ENCODE measurements around the gene PGAP2. TPM values are rescaled to one million over a fixed set of nuclear protein-coding genes. Genes with fewer than 3 reads are reported as not detected.

PGAP2 gene
- total RNA-seq, 1 experiment from 2014 or later = 53.6 TPM

GRCh38 chr11:3866836-3867208, 58.5 kb downstream of the PGAP2 start:
- Mint-ChIP-seq H3K9me3 (ENCODE audit: unreplicated experiment) (no peaks in the 10 kb centered on the region), H3K27ac (ENCODE audit: unreplicated experiment) (no peak overlapping the region), H3K4me3 (ENCODE audit: unreplicated experiment) (no peak overlapping the region), H3K4me1 (ENCODE audit: low read depth, unreplicated experiment) (peaks cover 29% of the 10 kb centered on the region), H3K36me3 (ENCODE audit: insufficient read depth, unreplicated experiment) (no peaks in the 10 kb centered on the region), H3K27me3 (ENCODE audit: insufficient read depth, unreplicated experiment) (no peaks in the 10 kb centered on the region)
- Histone ChIP-seq H3K36me3 (ENCODE audit: control insufficient read depth, insufficient read depth, low read length) (no peaks in the 10 kb centered on the region), H3K9me3 (no peaks in the 10 kb centered on the region), H3K27me3 (replicated peaks; ENCODE audit: control insufficient read depth, insufficient read depth, low read length) (no peaks in the 10 kb centered on the region), H3K4me3 (ENCODE audit: low read depth, low read length) (no peak overlapping the region), H3K4me1 (peaks cover 42% of the 10 kb centered on the region)
- POLR2A ChIA-PET = interaction anchor here (0.6 kb wide), 1 partner anchor 39 kb away, joined by 3 read pairs; no protein-coding TSS in a partner anchor
- intact Hi-C loops (cut with micrococcal nuclease; ENCODE audit: unreplicated experiment) = no loop called here
- DNase-seq = no peak
- CTCF ChIA-PET = interaction anchor here (0.5 to 1.9 kb wide), 5 partner anchors 12 to 26 kb away, joined by 3 to 12 read pairs (median 5); partner anchors contain the start of genes RHOG and STIM1
- no TSS peak for BruUV-seq (replicated peaks)
- TF ChIP-seq CTCF (IDR thresholded peaks at IDR 0.05; ENCODE audit: insufficient read depth in 1 of 2, low read depth in 1 of 2, low read length in 1 of 2, severe bottlenecking in 1 of 2, unreplicated experiment in 1 of 2) = no peak

GRCh38 chr11:3867209-3868091, 59.1 kb downstream of the PGAP2 start:
- intact Hi-C loops (cut with micrococcal nuclease; ENCODE audit: unreplicated experiment) = no loop called here
- POLR2A ChIA-PET = no interaction called here
- Histone ChIP-seq H3K4me1 (peaks cover 42% of the 10 kb centered on the region), H3K9me3 (no peaks in the 10 kb centered on the region), H3K4me3 (ENCODE audit: low read depth, low read length) (no peak overlapping the region), H3K27me3 (replicated peaks; ENCODE audit: control insufficient read depth, insufficient read depth, low read length) (no peaks in the 10 kb centered on the region), H3K36me3 (ENCODE audit: control insufficient read depth, insufficient read depth, low read length) (no peaks in the 10 kb centered on the region)
- no peak for DNase-seq
- peak overlapping the region; percentile 46 for H3K27ac Mint-ChIP-seq (ENCODE audit: unreplicated experiment)
- peaks cover 29% of the 10 kb centered on the region for H3K4me1 Mint-ChIP-seq (ENCODE audit: low read depth, unreplicated experiment)
- CTCF ChIA-PET = interaction anchor here (0.5 to 1.5 kb wide), 5 partner anchors 13 to 26 kb away, joined by 3 to 5 read pairs (median 3); partner anchors contain the start of gene STIM1
- H3K36me3 Mint-ChIP-seq (ENCODE audit: insufficient read depth, unreplicated experiment) = no peaks in the 10 kb centered on the region
- TF ChIP-seq CTCF (IDR thresholded peaks at IDR 0.05; ENCODE audit: insufficient read depth in 1 of 2, low read depth in 1 of 2, low read length in 1 of 2, severe bottlenecking in 1 of 2, unreplicated experiment in 1 of 2) = no peak
- no TSS peak for BruUV-seq (replicated peaks)
- H3K9me3 Mint-ChIP-seq (ENCODE audit: unreplicated experiment) = no peaks in the 10 kb centered on the region
- H3K4me3 Mint-ChIP-seq (ENCODE audit: unreplicated experiment) = no peak overlapping the region
- H3K27me3 Mint-ChIP-seq (ENCODE audit: insufficient read depth, unreplicated experiment) = no peaks in the 10 kb centered on the region

- Histone ChIP-seq H3K27me3 (replicated peaks; ENCODE audit: control insufficient read depth, insufficient read depth, low read length) (no peaks in the 10 kb centered on the region), H3K4me3 (ENCODE audit: low read depth, low read length) (no peak overlapping the region), H3K9me3 (no peaks in the 10 kb centered on the region), H3K4me1 (peaks cover 29% of the 10 kb centered on the region), H3K36me3 (ENCODE audit: control insufficient read depth, insufficient read depth, low read length) (no peaks in the 10 kb centered on the region)
- H3K4me1 Mint-ChIP-seq (ENCODE audit: low read depth, unreplicated experiment) = peaks cover 18% of the 10 kb centered on the region
- intact Hi-C loops (cut with micrococcal nuclease; ENCODE audit: unreplicated experiment) = no loop called here
- no peak overlapping the region for H3K27ac Mint-ChIP-seq (ENCODE audit: unreplicated experiment)
- no TSS peak for BruUV-seq (replicated peaks)
- no peak for TF ChIP-seq CTCF (IDR thresholded peaks at IDR 0.05; ENCODE audit: insufficient read depth in 1 of 2, low read depth in 1 of 2, low read length in 1 of 2, severe bottlenecking in 1 of 2, unreplicated experiment in 1 of 2)
- ChIA-PET POLR2A (no interaction called here), CTCF (interaction anchor here (1.2 kb wide), 2 partner anchors 19 to 25 kb away, joined by 5 to 7 read pairs; partner anchors contain the start of gene STIM1)
- DNase-seq = no peak
- H3K9me3 Mint-ChIP-seq (ENCODE audit: unreplicated experiment) = no peaks in the 10 kb centered on the region
- H3K36me3 Mint-ChIP-seq (ENCODE audit: insufficient read depth, unreplicated experiment) = no peaks in the 10 kb centered on the region
- no peaks in the 10 kb centered on the region for H3K27me3 Mint-ChIP-seq (ENCODE audit: insufficient read depth, unreplicated experiment)
- no peak overlapping the region for H3K4me3 Mint-ChIP-seq (ENCODE audit: unreplicated experiment)
Observed at GRCh38 chr11:3873712-3874349, 65.5 kb downstream of the PGAP2 start.
